H9 (cell line): ENCODE results near the gene CYBRD1. TPM values are rescaled to one million over a fixed set of nuclear protein-coding genes. Genes with fewer than 3 reads are reported as not detected.

Source experiments
- DNase-seq: peaks from one replicate; pipeline ENCODE4 v3.0.0-alpha.2; 2017
- H2AFZ ChIP-seq: one replicate; pipeline ENCODE4 v1.6.1; 2013; ENCODE audit warnings: mild to moderate bottlenecking, low read length, control low read depth, moderate library complexity
- H2AK5ac ChIP-seq: 2 replicates; pipeline ENCODE4 v1.6.1; 2013; ENCODE audit warnings: low read length, control low read depth, mixed read lengths; ENCODE audit not compliant: insufficient read length
- H2BK120ac ChIP-seq: one replicate; pipeline ENCODE4 v1.6.1; 2013; ENCODE audit warnings: low read depth, mild to moderate bottlenecking, low read length, control low read depth, inconsistent platforms; ENCODE audit not compliant: poor library complexity, severe bottlenecking
- H2BK12ac ChIP-seq: 2 replicates; pipeline ENCODE4 v1.6.1; 2013; ENCODE audit warnings: low read length, control low read depth, mixed read lengths, low read depth; ENCODE audit not compliant: insufficient read length
- H2BK15ac ChIP-seq: 2 replicates; pipeline ENCODE4 v1.6.1; 2013; ENCODE audit warnings: low read depth, low read length, control low read depth
- H2BK20ac ChIP-seq: one replicate; pipeline ENCODE4 v1.6.1; 2013; ENCODE audit warnings: low read depth, mild to moderate bottlenecking, low read length, control low read depth, inconsistent platforms; ENCODE audit not compliant: poor library complexity, severe bottlenecking
- H2BK5ac ChIP-seq: 2 replicates; pipeline ENCODE4 v1.6.1; 2013; ENCODE audit warnings: low read length, control low read depth, mixed read lengths; ENCODE audit not compliant: insufficient read length
- H3K14ac ChIP-seq: 2 replicates; pipeline ENCODE4 v1.6.1; 2013; ENCODE audit warnings: low read length, control low read depth; ENCODE audit not compliant: insufficient read depth
- H3K18ac ChIP-seq: 2 replicates; pipeline ENCODE4 v1.6.1; 2013; ENCODE audit warnings: low read depth, mild to moderate bottlenecking, mixed read lengths, low read length, control low read depth; ENCODE audit not compliant: insufficient read length
- H3K23ac ChIP-seq: 2 replicates; pipeline ENCODE4 v1.6.1; 2013; ENCODE audit warnings: low read length, control low read depth, mixed read lengths, low read depth; ENCODE audit not compliant: insufficient read length
- H3K23me2 ChIP-seq: 2 replicates; pipeline ENCODE4 v1.6.1; 2013; ENCODE audit warnings: low read depth, mild to moderate bottlenecking, mixed read lengths, low read length, control low read depth; ENCODE audit not compliant: insufficient read length, poor library complexity, severe bottlenecking
- H3K27ac ChIP-seq: 2 replicates; pipeline ENCODE4 v1.5.1; 2013; ENCODE audit warnings: low read length, control low read depth, mixed read lengths, low read depth; ENCODE audit not compliant: insufficient read length
- H3K27me3 ChIP-seq: 2 replicates; pipeline ENCODE4 v1.6.1; 2013; ENCODE audit warnings: low read length, control low read depth, inconsistent platforms; ENCODE audit not compliant: insufficient read depth
- H3K4ac ChIP-seq: 2 replicates; pipeline ENCODE4 v1.6.1; 2013; ENCODE audit warnings: low read depth, mild to moderate bottlenecking, control low read depth, inconsistent platforms, low read length, moderate library complexity
- H3K4me1 ChIP-seq: 2 replicates; pipeline ENCODE4 v1.6.1; 2013; ENCODE audit warnings: low read length, control low read depth, inconsistent platforms; ENCODE audit not compliant: insufficient read depth
- H3K4me2 ChIP-seq: 2 replicates; pipeline ENCODE4 v1.6.1; 2013; ENCODE audit warnings: low read length, control low read depth, mixed read lengths; ENCODE audit not compliant: insufficient read length, insufficient read depth
- H3K56ac ChIP-seq: 2 replicates; pipeline ENCODE4 v1.6.1; 2013; ENCODE audit warnings: low read depth, mild to moderate bottlenecking, mixed read lengths, low read length, control low read depth; ENCODE audit not compliant: insufficient read length
- H3K79me1 ChIP-seq: 2 replicates; pipeline ENCODE4 v1.6.1; 2013; ENCODE audit warnings: low read depth, mild to moderate bottlenecking, moderate library complexity, low read length, control low read depth, inconsistent platforms; ENCODE audit not compliant: insufficient read depth, poor library complexity, severe bottlenecking
- H3K79me2 ChIP-seq: 2 replicates; pipeline ENCODE4 v1.6.1; 2013; ENCODE audit warnings: low read length, control low read depth, inconsistent platforms; ENCODE audit not compliant: insufficient read depth
- H3K9ac ChIP-seq: 2 replicates; pipeline ENCODE4 v1.6.1; 2013; ENCODE audit warnings: low read length, control low read depth, mixed read lengths; ENCODE audit not compliant: insufficient read length; ENCODE audit errors: extremely low read depth
- H3K9me3 ChIP-seq: one replicate; pipeline ENCODE4 v1.6.1; 2013; ENCODE audit warnings: low read depth, low read length, inconsistent platforms; ENCODE audit not compliant: control insufficient read depth
- H3T11ph ChIP-seq: one replicate; pipeline ENCODE4 v1.6.1; 2013; ENCODE audit warnings: mild to moderate bottlenecking, low read length, control low read depth, inconsistent platforms
- H4K20me1 ChIP-seq: one replicate; pipeline ENCODE4 v1.6.1; 2013; ENCODE audit not compliant: control insufficient read depth, insufficient read length, insufficient read depth
- H4K5ac ChIP-seq: 2 replicates; pipeline ENCODE4 v1.6.1; 2013; ENCODE audit warnings: low read depth, mild to moderate bottlenecking, mixed read lengths, low read length, control low read depth; ENCODE audit not compliant: insufficient read length
- H4K8ac ChIP-seq: replicated peaks from 2 replicates; pipeline ENCODE4 v1.6.1; 2013; ENCODE audit warnings: low read length, control low read depth, mixed read lengths, low read depth; ENCODE audit not compliant: insufficient read length
- H4K91ac ChIP-seq: 2 replicates; pipeline ENCODE4 v1.6.1; 2013; ENCODE audit warnings: low read depth, mild to moderate bottlenecking, moderate library complexity, mixed read lengths, low read length, control low read depth; ENCODE audit not compliant: insufficient read length
- H3K27ac Mint-ChIP-seq, 3 experiments: 2 replicates in 2 of 3; 3 replicates in 1 of 3; pipeline ENCODE4 v1.8.0; 2020 to 2021; ENCODE audit warnings: mixed read lengths in 3 of 3, mild to moderate bottlenecking in 1 of 3, moderate library complexity in 1 of 3
- H3K27me3 Mint-ChIP-seq: 2 replicates; pipeline ENCODE4 v1.8.0; 2021; ENCODE audit warnings: low read depth, mild to moderate bottlenecking, moderate library complexity, mixed read lengths
- H3K36me3 Mint-ChIP-seq, 3 experiments: 2 replicates in 2 of 3; 3 replicates in 1 of 3; pipeline ENCODE4 v1.8.0; 2020 to 2021; ENCODE audit warnings: low read depth in 3 of 3, mixed read lengths in 3 of 3; ENCODE audit not compliant: insufficient read depth in 1 of 3
- H3K4me1 Mint-ChIP-seq, 2 experiments: 2 replicates each; pipeline ENCODE4 v1.8.0; 2020; ENCODE audit warnings: mixed read lengths in 2 of 2
- H3K4me3 Mint-ChIP-seq, 2 experiments: 2 replicates in 1 of 2; 3 replicates in 1 of 2; pipeline ENCODE4 v1.8.0; 2020 to 2021; ENCODE audit warnings: mild to moderate bottlenecking in 2 of 2, mixed read lengths in 2 of 2, moderate library complexity in 1 of 2
- H3K9me3 Mint-ChIP-seq, 2 experiments: 2 replicates in 1 of 2; 3 replicates in 1 of 2; pipeline ENCODE4 v1.8.0; 2020; ENCODE audit warnings: mild to moderate bottlenecking in 2 of 2, mixed read lengths in 2 of 2, moderate library complexity in 1 of 2
- CTCF ChIP-seq: fragments of 200-600 bp; sonication (generic); conservative IDR thresholded peaks from 3 replicates; pipeline ENCODE4 v1.8.0; 2021; ENCODE audit warnings: antibody characterized with exemption, mild to moderate bottlenecking
- WGBS: extraction: QIAGEN DNeasy Blood & Tissue Kit; methylation state at CpG from one replicate; pipeline ENCODE4 v1.1.7; 2013; ENCODE audit warnings: missing lambda C conversion rate, low lambda C conversion rate, mixed read lengths; ENCODE audit not compliant: insufficient read length; ENCODE audit errors: extremely low coverage; 5-methylcytosine and 5-hydroxymethylcytosine counted together
- total RNA-seq: library from RNA; stranded (reverse); gene quantifications from 2 replicates; pipeline ENCODE4 v1.2.1, GENCODE V29; 2021

Gene CYBRD1
- total RNA-seq, 1 experiment from 2014 or later, result 3.6 TPM

GRCh38 chr2:171487201-171487600 is 35.1 kb upstream of the CYBRD1 start:
- Histone ChIP-seq H3K9ac (no peak overlapping the region), H3K14ac (no peak overlapping the region), H2BK15ac (no peak overlapping the region), H3K23ac (no peak overlapping the region), H3K79me2 (no peaks in the 10 kb centered on the region), H2BK5ac (no peak overlapping the region), H2BK120ac (no peak overlapping the region), H3K4me2 (no peak overlapping the region), H4K5ac (no peak overlapping the region), H4K20me1 (no peaks in the 10 kb centered on the region), H3K9me3 (no peaks in the 10 kb centered on the region), H3K27me3 (no peaks in the 10 kb centered on the region), H3K56ac (no peak overlapping the region), H3K18ac (no peak overlapping the region), H3T11ph (no peak overlapping the region), H2BK12ac (no peak overlapping the region), H4K91ac (no peak overlapping the region), H4K8ac (no peak overlapping the region), H3K79me1 (no peaks in the 10 kb centered on the region), H2AK5ac (no peak overlapping the region), H2AFZ (no peak overlapping the region), H3K4ac (no peak overlapping the region), H3K4me1 (peaks cover 13% of the 10 kb centered on the region; the same call in 1 of the 2 replicates), H3K23me2 (no peaks in the 10 kb centered on the region), H2BK20ac (no peak overlapping the region), H3K27ac (no peak overlapping the region)
- no CpG with 5 or more reads among the region's 6 CpGs for WGBS
- Mint-ChIP-seq H3K27ac (no peak overlapping the region), H3K4me3 (no peak overlapping the region), H3K36me3 (peaks cover 0 to 10% (median 0%) of the 10 kb centered on the region in 3 experiments; a peak in 2 of 7 replicates), H3K9me3 (no peaks in the 10 kb centered on the region), H3K4me1 (peaks cover 28 to 29% of the 10 kb centered on the region in 2 experiments), H3K27me3 (no peaks in the 10 kb centered on the region)
- TF ChIP-seq CTCF, result no peak
- no peak for DNase-seq
